CD4-positive, alpha-beta T cell treated with Interleukin-1 beta for 1 hour (primary cell): ENCODE results near the gene ST6GAL1.
"Not testable (repeated sequence)": the region's sequence is repeated elsewhere in the genome, so short reads cannot be mapped to it uniquely, and the experiment has no call there.

ENCODE experiments used
- DNase-seq, 2 donors: peaks; one replicate each; pipeline ENCODE4 v3.0.0-alpha.2; 2020 to 2022

ST6GAL1 gene

DNA sequence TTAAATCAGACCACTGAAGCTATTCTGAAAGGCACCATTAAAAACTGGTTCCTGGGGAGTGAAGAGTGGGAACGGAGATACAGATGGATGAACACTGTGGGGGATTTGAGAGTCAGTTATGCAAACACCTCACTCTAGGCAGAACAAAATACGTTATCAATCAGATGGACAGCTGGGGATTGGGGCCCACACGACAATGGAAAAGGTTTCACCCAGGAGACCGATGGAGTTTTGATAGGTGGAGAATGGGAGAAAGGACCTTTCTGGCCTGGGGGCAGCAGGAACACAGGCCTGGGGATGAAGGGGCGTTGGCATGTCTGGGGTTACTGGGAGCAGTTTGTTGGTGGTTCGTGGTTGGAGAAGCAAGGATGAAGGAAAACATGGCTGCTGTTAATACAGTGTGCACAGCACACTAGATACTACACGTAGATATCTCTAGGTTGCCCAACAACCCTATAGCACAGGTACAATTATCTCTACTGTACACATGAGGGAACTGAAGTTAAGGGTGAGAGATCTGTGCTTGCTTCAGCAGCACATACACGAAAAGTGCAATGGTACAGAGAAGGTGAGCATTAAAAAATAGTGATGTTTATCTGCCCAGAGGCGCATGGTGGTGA lies 16.5 kb downstream of the ST6GAL1 start:
- DNase-seq, result no peak

DNA sequence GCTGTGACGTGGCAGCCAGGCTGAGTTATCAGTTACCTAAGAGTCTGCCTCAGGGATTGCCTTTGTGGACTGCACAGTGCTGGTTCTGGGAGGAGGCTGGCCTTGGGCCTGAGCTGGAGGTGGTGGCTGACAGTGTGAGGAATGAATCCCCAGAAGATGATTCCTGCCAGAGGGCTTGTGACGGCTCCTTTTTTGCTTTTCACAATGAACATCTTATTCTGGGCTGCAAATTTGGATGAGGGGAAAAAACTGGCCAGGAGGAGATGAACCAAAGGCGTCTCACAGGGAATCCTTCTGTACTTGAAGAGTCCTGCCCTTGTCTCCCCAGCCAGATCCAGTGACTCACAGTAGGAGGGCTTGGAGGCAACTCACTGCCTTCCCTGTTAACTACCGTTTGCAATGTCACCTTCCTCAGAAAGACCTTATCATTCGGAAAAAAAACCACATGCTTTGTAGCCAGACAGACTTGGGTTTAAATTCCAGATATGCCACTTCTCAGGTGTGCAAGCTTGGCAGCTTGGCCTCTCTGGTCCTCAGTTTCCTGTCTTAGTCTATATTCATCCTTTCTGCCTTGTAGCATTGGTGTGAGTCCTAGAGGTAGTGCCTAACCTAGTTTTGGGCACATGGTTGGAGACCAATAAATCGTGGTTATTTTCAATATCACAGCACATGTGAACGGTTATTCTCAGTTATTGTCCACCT lies 19.1 kb downstream of the ST6GAL1 start:
- DNase-seq, result no peak

- DNase-seq, result no peak
Measured at GRCh38 chr3:186950402-186951093, 20.2 kb downstream of the ST6GAL1 start.

DNA sequence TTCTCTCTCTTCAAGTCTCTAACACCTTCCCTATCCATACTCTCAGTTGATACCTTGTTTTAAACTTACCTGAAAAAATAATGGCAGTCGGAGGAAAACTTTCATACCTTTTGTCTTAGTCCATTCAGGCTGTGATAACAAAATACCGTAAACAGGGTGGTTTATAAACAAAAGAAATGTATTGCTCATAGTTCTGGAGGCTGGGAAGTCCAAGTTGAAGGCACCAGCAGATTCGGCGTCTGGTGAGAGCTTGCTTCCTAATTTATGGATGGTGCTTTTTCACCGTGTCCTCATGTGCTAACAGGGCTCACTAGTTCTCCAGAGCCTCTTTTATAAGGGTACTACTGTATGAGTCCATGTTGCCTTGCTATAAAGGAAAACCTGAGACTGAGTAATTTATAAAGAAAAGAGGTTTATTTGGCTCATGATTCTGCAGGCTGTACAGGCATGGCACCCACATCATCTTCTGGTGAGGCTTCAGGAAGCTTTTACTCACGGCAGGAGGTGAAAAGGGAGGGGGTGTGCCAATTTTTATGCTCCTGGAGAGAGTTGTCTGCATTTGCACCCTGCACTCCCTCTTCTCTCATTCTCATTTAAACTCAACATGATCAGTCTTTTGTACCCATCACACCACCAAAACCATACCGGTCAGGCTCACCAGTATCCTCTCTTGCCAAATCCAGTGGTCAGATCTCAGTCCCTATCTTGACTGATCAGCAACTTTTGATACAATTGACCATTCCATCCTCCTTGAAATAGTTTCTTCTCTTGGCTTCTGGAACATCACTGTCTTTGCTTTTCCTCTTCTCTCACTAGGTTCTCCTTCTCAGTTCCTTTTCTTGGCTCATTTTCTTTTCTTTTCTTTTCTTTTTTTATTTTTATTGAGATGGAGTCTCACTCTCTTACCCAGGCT lies 21.6 kb downstream of the ST6GAL1 start:
- no peak for DNase-seq

- DNase-seq, result no peak
Measured at GRCh38 chr3:186953011-186953487, 22.7 kb downstream of the ST6GAL1 start.

GRCh38 chr3:186953992-186954699 lies 23.8 kb downstream of the ST6GAL1 start:
- DNase-seq, result not testable (repeated sequence)

- DNase-seq, result peak in 1 of 2 donors; percentile 7
Measured at GRCh38 chr3:186955898-186956696, 25.8 kb downstream of the ST6GAL1 start.

DNA sequence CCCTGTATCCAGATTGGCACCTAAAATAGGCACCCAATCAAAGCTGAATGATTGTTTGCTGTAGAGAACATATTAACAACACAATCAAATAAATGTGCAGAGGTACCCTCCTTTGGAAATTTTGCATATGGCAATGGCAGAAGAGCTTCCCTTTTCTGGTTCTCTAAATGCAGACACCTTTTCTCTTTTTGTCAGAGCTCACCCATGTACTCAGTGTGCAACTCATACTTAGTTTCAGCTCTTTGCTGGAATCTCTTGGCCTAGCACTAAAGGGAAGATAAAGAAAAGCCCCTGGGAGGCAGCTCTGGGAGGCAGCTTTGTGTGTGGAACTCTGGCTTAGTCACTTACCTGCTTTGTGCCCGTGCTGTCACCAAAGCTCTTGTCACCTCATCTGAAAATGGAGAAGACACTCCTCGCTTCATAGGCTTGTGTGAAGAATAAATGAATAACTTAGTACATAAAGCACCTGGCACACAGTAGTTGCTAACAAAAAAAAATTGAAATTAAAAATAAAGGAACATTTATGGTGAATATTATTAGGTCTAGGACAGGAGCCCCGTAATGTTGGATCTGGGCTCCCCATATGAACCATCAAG lies 28.8 kb downstream of the ST6GAL1 start:
- DNase-seq, result no peak

DNA sequence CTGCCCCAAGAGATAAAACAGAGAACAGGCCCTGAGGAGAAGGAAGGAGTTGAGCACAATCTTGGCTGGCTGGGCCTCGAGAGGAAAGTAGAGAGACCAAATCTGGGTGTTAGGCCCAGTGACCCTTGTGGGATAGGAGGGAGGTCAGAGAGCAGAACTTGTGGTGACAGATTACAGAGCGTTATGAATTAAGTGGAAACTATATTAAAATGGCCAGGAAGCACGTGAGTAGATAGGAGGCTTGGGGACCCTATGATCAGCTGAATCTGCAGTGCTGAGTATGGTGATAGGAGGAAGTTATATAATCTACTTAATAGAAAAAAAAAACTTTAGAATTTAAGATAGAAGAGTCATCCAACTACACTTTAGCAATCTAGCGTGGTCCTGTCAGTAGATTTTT lies 30.0 kb downstream of the ST6GAL1 start:
- DNase-seq, result no peak

GRCh38 chr3:186962445-186962844 lies 32.1 kb downstream of the ST6GAL1 start:
- DNase-seq, result no peak

DNA sequence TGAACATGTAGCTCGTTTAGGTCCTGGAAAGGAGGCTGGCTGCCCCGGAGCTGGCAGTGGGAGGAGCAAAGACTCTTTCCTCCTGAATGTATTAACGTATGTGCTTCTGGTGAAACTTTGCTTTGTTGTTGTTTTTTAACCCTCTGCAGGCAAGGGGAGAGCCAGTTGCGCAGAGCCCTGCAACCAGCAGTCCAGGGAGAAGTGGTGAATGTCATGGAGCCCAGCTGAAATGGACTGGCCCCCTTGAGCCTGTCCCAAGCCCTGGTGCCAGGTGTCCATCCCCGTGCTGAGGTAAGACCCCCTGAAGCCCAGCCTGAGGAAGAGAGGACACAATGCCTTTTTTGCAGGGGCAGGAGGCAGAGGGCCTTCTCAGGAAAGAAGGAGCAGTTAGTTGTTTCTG lies 33.3 kb downstream of the ST6GAL1 start:
- no peak for DNase-seq

DNA sequence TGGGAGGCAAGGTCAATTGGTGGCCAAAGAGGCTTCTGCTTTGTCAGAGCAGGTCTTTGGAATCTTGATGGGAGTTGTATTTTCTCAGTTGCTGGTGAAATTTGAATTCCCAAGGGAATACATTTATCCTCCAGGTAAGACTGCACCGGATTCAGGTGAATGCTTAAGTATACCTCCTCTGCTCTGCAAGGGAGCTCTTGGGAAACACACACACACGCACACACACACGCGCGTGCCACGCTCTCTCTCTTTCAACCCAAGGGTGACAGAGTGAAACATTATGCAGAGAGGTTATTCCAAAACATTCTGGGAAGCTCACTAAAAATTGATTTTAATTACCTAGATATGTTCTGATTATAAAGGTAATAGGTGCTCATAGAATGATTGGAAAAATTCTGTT lies 33.7 kb downstream of the ST6GAL1 start:
- no peak for DNase-seq

DNA sequence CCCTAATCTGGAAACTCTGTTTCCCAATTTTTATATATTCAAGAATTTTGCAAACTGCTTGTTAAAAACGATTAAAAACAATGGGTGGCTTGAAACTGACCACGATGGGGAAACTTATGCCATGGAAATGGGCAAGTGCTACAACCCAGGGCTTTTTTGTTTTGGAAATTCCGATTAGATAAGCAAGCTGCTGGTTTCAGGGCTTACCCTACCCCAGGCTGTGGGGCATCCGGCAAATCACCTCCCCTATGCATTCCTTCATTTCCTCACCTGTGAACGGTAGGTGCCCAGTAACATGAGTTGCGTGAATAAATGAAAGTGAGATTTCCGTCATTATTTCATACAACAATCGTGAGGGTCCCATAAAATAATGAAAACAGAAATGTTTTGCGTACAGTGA lies 34.3 kb downstream of the ST6GAL1 start:
- DNase-seq, result no peak

DNA sequence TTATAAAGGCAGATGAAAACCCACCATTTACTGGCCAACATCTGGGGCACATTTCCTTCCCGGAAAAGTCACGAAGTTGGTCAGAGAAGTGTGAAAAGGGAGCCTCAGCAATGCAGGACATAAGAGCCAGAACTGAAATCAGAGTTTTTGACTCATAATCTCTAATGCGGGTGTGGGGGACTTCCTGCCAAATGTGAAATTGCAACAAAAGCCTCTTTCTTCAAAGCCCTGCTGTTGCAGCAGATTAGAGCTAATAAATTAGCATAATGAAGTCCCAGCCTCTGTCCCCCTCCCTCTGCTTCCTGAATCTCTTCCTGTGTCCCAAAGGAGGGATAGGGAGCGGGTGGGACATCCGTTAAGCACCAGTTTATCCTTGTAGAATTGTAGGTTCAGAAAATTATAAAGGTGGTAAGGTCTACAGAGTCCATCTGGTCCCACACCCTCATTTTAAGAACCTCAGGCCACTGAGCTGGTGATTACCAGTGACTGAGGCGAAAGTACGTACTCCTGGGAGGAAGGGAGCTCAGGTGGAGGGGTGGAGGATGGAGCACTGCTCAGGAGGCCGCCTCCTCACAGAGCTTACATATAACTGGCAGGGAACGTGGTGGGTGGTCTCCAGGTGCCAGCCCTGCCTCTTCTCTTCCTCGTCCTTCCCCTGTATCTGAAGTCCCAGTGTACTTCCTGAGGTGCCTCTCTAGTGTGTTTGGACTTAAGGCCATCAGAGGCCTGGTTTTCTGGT lies 35.0 kb downstream of the ST6GAL1 start:
- DNase-seq, result no peak

- no peak for DNase-seq
Measured at GRCh38 chr3:186966406-186966805, 36.1 kb downstream of the ST6GAL1 start.

DNA sequence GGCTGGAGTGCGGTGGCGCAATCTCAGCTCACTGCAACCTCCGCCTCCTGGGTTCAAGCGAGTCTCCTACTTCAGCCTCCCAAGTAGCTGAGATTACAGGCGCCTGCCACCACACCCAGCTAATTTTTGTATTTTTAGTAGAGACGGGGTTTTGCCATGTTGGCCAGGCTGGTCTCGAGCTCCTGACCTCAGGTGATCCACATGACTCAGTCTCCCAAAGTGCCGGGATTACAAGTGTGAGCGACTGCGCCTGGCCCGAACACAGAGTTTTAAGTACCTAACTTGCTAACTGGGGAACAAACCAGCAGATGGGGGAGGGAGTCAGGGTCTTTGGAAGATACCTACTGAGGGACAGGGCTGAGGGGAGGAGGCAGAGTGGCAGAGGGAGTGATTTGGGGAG lies 36.9 kb downstream of the ST6GAL1 start:
- DNase-seq, result not testable (repeated sequence)

DNA sequence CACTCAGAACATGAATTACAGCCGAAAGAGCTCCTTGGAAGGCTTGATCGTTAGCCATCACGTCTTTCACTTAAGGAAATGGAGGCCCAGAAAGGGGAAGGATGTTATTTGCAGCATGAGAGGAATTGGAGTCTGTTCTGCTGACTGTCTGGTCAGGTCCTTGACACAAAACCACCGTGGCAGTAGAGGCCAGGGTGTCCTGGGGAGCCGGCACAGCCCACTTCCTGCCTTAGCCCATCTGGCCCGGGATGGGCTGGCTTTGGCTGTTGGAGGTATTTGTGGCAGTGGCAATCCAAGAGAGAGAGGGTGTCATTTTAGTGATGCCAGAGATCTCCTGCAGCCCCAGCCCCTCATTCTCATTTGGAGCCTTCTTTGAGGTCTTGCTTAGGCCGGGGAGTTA lies 37.4 kb downstream of the ST6GAL1 start:
- no peak for DNase-seq

GRCh38 chr3:186969607-186970006 lies 39.3 kb downstream of the ST6GAL1 start:
- no peak for DNase-seq

DNA sequence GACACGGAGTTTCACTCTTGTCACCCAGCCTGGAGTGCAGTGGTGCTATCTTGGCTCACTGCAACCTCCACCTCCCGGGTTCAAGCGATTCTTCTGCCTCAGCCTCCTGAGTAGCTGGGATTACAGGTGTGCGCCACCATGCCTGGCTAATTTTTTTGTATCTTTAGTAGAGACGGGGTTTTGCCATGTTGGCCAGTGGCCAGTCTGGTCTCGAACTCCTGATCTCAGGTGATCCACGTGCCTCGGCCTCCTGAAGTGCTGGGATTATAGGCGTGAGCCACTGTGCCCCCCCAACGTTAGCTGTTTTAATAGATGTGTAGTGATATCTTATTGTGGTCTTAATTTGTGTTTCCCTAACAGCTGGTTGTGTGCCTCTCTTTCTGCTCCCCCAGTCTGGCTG lies 40.8 kb downstream of the ST6GAL1 start:
- DNase-seq, result not testable (repeated sequence)

GRCh38 chr3:186971578-186971977 lies 41.3 kb downstream of the ST6GAL1 start:
- no peak for DNase-seq
